Measurements from ENCODE around the gene DOCK9. TPM values are rescaled to one million over a fixed set of nuclear protein-coding genes. Genes with fewer than 3 reads are reported as not detected.

Gene DOCK9
- polyA plus RNA-seq, 1 of the 3 experiments (the other 2 are of a cell fraction) = 16.6 TPM

- TF ChIP-seq GATA2 (CRISPR knock-in tag; IDR thresholded peaks at IDR 0.05) (no peak), ELF1 (IDR thresholded peaks at IDR 0.05) (no peak), TAF1 (IDR thresholded peaks at IDR 0.05; ENCODE audit: borderline replicate concordance, low read depth, low read length) (no peak), PBX3 (IDR thresholded peaks at IDR 0.05) (no peak), FOSL2 (IDR thresholded peaks at IDR 0.05; ENCODE audit: borderline replicate concordance, low read depth) (no peak), SIN3A (IDR thresholded peaks at IDR 0.05; ENCODE audit: borderline replicate concordance, low read depth, low read length) (no peak), MXI1 (IDR thresholded peaks at IDR 0.05; ENCODE audit: low read depth, low read length) (no peak), EP300 (IDR thresholded peaks at IDR 0.05; ENCODE audit: borderline replicate concordance in 1 of 2, low read depth in 1 of 2, low read length in 1 of 2) (no peak), POLR2AphosphoS5 (IDR thresholded peaks at IDR 0.05; ENCODE audit: low read depth, low read length) (no peak), USF1 (IDR thresholded peaks at IDR 0.05; ENCODE audit: borderline replicate concordance, low read depth) (no peak), FOXJ3 (CRISPR knock-in tag; IDR thresholded peaks at IDR 0.05) (no peak), RXRA (IDR thresholded peaks at IDR 0.05; ENCODE audit: borderline replicate concordance, low read depth) (no peak), MAX (IDR thresholded peaks at IDR 0.05; ENCODE audit: low read depth) (no peak), JUND (IDR thresholded peaks at IDR 0.05) (no peak), YY1 (IDR thresholded peaks at IDR 0.05; ENCODE audit: low read depth) (no peak), USF2 (IDR thresholded peaks at IDR 0.05; ENCODE audit: borderline replicate concordance, low read depth, low read length) (no peak)
- CTCF ChIA-PET = no interaction called here
- H2AFZ ChIP-seq (ENCODE audit: low read depth) = no peak overlapping the region
- 65% methylated on average over 4 of the region's 8 CpGs for WGBS (ENCODE audit: low lambda C conversion rate)
- H3K4me1 ChIP-seq (ENCODE audit: control insufficient read depth in 1 of 2, insufficient read depth in 2 of 2, low read depth in 1 of 2, low read length in 1 of 2) = no peaks in the 10 kb centered on the region
- H3K9me2 ChIP-seq = no peaks in the 10 kb centered on the region
- no peak overlapping the region for H3K4me2 ChIP-seq
- no peaks in the 10 kb centered on the region for H3F3A ChIP-seq (replicated peaks; ENCODE audit: insufficient read depth)
- H3K27ac ChIP-seq (ENCODE audit: low read depth in 2 of 2, low read length in 1 of 2) = no peak overlapping the region
- H3K79me2 ChIP-seq (ENCODE audit: insufficient read depth) = no peaks in the 10 kb centered on the region
- no peak overlapping the region for H3K4me3 ChIP-seq (ENCODE audit: low read depth in 2 of 2, low read length in 1 of 2)
- no peaks in the 10 kb centered on the region for H3K36me3 ChIP-seq (replicated peaks in 1 of 2; ENCODE audit: control insufficient read depth in 1 of 2, insufficient read depth in 2 of 2, low read length in 1 of 2)
- H3K9ac ChIP-seq = no peak overlapping the region
- POLR2A ChIA-PET = no interaction called here
- DNase-seq = no peak
- H3K27me3 ChIP-seq (ENCODE audit: insufficient read depth) = no peaks in the 10 kb centered on the region
- H4K20me1 ChIP-seq (ENCODE audit: insufficient read depth) = no peaks in the 10 kb centered on the region
- no peaks in the 10 kb centered on the region for H3K9me3 ChIP-seq
Measured at GRCh38 chr13:98784666-98785065, 193.2 kb downstream of the DOCK9 start.

Measured in SK-N-SH (cell line).